K562 (cell line): ENCODE results near the gene DTYMK. TPM values are rescaled to one million over a fixed set of nuclear protein-coding genes. Genes with fewer than 3 reads are reported as not detected.

ENCODE experiments used
- ATAC-seq: fragments of 200-7000 bp; cut with Tn5 transposase; 3 replicates; pipeline ENCODE4 v1.9.1; 2020; ENCODE audit warnings: moderate library complexity
- BruUV-seq: library from RNA; stranded (reverse); fragments of 400-500 nt; replicated peaks from 2 replicates; lab custom pipeline; 2021; lab: Mats Ljungman, UMichigan
- CTCF ChIA-PET: fragments of 300-600 bp; formaldehyde crosslinking; extraction: SDS; loops from one replicate; lab custom pipeline; 2021; ENCODE audit warnings: low intra/inter-chr PET ratio; lab: Yijun Ruan, JAX
- POLR2A ChIA-PET: fragments of 300-600, 350-650 bp; sonication (Branson Sonifier 250); formaldehyde crosslinking; extraction: SDS; loops from one replicate; lab custom pipeline; 2021; ENCODE audit warnings: antibody characterized with exemption, inconsistent platforms; lab: Yijun Ruan, JAX
- DNase-seq, 4 experiments: peaks; one replicate each; pipeline versions ENCODE4 v3.0.0 to v3.0.0-alpha.2; 2011 to 2018; ENCODE audit warnings: low spot score in 3 of 4, mixed read lengths in 3 of 4; ENCODE audit errors: extremely low read depth in 1 of 4
- FAIRE-seq: peaks from 2 replicates; lab custom pipeline; 2011; peaks lifted over from hg19 to GRCh38; lab: Jason Lieb, UNC
- H2AFZ ChIP-seq: 2 replicates; pipeline ENCODE4 v1.6.0; 2011; ENCODE audit warnings: low read depth, low read length, control low read depth, inconsistent platforms
- H3K27ac ChIP-seq: fragments of 200-600 bp; 3 replicates; pipeline ENCODE4 v1.8.0; 2011; ENCODE audit warnings: low read depth, mild to moderate bottlenecking, control low read depth, inconsistent platforms, low read length, moderate library complexity, mixed read lengths; ENCODE audit errors: extremely low read depth
- H3K27me3 ChIP-seq, 2 experiments: fragments of 300-600 bp in 1 of 2; 2 replicates in 1 of 2; 3 replicates in 1 of 2; pipeline versions ENCODE4 v1.6.0 to v1.8.0; 2011; ENCODE audit warnings: inconsistent platforms in 2 of 2, low read length in 2 of 2, mild to moderate bottlenecking in 1 of 2, mixed read lengths in 1 of 2, moderate library complexity in 1 of 2; ENCODE audit not compliant: control insufficient read depth in 2 of 2, insufficient read depth in 2 of 2
- H3K36me3 ChIP-seq: fragments of 300-600 bp; 3 replicates; pipeline ENCODE4 v1.8.0; 2011; ENCODE audit warnings: mild to moderate bottlenecking, low read length, inconsistent platforms; ENCODE audit not compliant: control insufficient read depth, insufficient read depth
- H3K4me1 ChIP-seq, 2 experiments: fragments of 200-600 bp in 1 of 2; replicated peaks in 1 of 2; 2 replicates in 1 of 2; 3 replicates in 1 of 2; pipeline versions ENCODE4 v1.5.1 to v1.8.0; 2011; ENCODE audit warnings: inconsistent platforms in 2 of 2, low read length in 2 of 2, mild to moderate bottlenecking in 1 of 2, mixed read lengths in 1 of 2, moderate library complexity in 1 of 2; ENCODE audit not compliant: control insufficient read depth in 2 of 2, insufficient read depth in 2 of 2
- H3K4me2 ChIP-seq: 2 replicates; pipeline ENCODE4 v1.6.1; 2011; ENCODE audit warnings: low read length, control low read depth, inconsistent platforms, mixed read lengths; ENCODE audit not compliant: insufficient read depth
- H3K4me3 ChIP-seq: fragments of 200-600 bp; sonication (generic), shearing (Covaris generic); 2 replicates; pipeline ENCODE4 v1.5.1; 2016; ENCODE audit warnings: control low read depth, inconsistent platforms
- H3K79me2 ChIP-seq: fragments of 200-600 bp; 3 replicates; pipeline ENCODE4 v1.8.0; 2011; ENCODE audit warnings: low read length, inconsistent platforms; ENCODE audit not compliant: control insufficient read depth, insufficient read depth
- H3K9ac ChIP-seq, 2 experiments: 2 replicates each; pipeline versions ENCODE4 v1.6.0 to v1.6.1; 2011; ENCODE audit warnings: low read depth in 2 of 2, low read length in 2 of 2, control low read depth in 1 of 2, inconsistent platforms in 1 of 2, mild to moderate bottlenecking in 1 of 2, mixed read lengths in 1 of 2; ENCODE audit not compliant: insufficient read depth in 1 of 2
- H3K9me1 ChIP-seq: one replicate; pipeline ENCODE4 v1.6.0; 2011; ENCODE audit warnings: inconsistent platforms, mild to moderate bottlenecking, low read length, moderate library complexity; ENCODE audit not compliant: control insufficient read depth, insufficient read depth
- H3K9me3 ChIP-seq: replicated peaks from 2 replicates; pipeline ENCODE4 v1.5.1; 2011; ENCODE audit warnings: low read depth, low read length, inconsistent platforms; ENCODE audit not compliant: control insufficient read depth, insufficient read depth
- H4K20me1 ChIP-seq: replicated peaks from 2 replicates; pipeline ENCODE4 v1.6.1; 2011; ENCODE audit warnings: low read length, inconsistent platforms, mixed read lengths; ENCODE audit not compliant: control insufficient read depth, insufficient read depth
- CBFA2T2 ChIP-seq: fragments of 450-650 bp; conservative IDR thresholded peaks from 2 replicates; pipeline ENCODE4 v1.6.1; 2017; ENCODE audit warnings: mild to moderate bottlenecking
- CBFA2T3 ChIP-seq: fragments of 450-650 bp; IDR thresholded peaks from 2 replicates; pipeline ENCODE4 v1.6.1; 2017
- DACH1 ChIP-seq: fragments of 450-650 bp; IDR thresholded peaks from 2 replicates; pipeline ENCODE4 v1.6.1; 2018; ENCODE audit not compliant: partially characterized antibody
- E2F8 ChIP-seq: fragments of 450-650 bp; IDR thresholded peaks from 2 replicates; pipeline ENCODE4 v1.7.1; 2018; ENCODE audit warnings: mild to moderate bottlenecking, low read depth; ENCODE audit not compliant: partially characterized antibody
- ETV5 ChIP-seq: sonication (generic); formaldehyde crosslinking; IDR thresholded peaks from 2 replicates; pipeline ENCODE4 v1.4.0; 2020; ENCODE audit warnings: low read depth, mild to moderate bottlenecking, missing genetic modification reagents
- FOS ChIP-seq: IDR thresholded peaks from 3 replicates; pipeline ENCODE4 v1.6.1; 2011; ENCODE audit not compliant: insufficient read length; ENCODE audit errors: extremely low read depth
- HMGXB4 ChIP-seq: sonication (generic); formaldehyde crosslinking; IDR thresholded peaks from 2 replicates; pipeline ENCODE4 v1.8.1; 2023; ENCODE audit warnings: mild to moderate bottlenecking, missing genetic modification reagents
- MCM5 ChIP-seq: fragments of 450-650 bp; IDR thresholded peaks from 2 replicates; pipeline ENCODE4 v1.6.1; 2016; ENCODE audit warnings: low read depth
- MYBL2 ChIP-seq, 2 experiments: fragments of 450-650 bp in 1 of 2; sonication (generic) in 1 of 2; formaldehyde crosslinking in 1 of 2; IDR thresholded peaks; 2 replicates each; pipeline versions ENCODE4 v1.6.1 to v1.8.1; 2017 to 2022; ENCODE audit warnings: borderline replicate concordance in 1 of 2, inconsistent platforms in 1 of 2, low read depth in 1 of 2, mild to moderate bottlenecking in 1 of 2, missing genetic modification reagents in 1 of 2, moderate library complexity in 1 of 2
- POU5F1 ChIP-seq: fragments of 150-350 bp; IDR thresholded peaks from 2 replicates; pipeline ENCODE4 v1.6.1; 2014; ENCODE audit warnings: borderline replicate concordance, low read length, low read depth, mild to moderate bottlenecking; ENCODE audit not compliant: partially characterized antibody
- TRIM24 ChIP-seq, 2 experiments: fragments of 450-650 bp; IDR thresholded peaks; 2 replicates each; pipeline ENCODE4 v1.6.1; 2016
- ZNF586 ChIP-seq: fragments of 450-650 bp; formaldehyde crosslinking; conservative IDR thresholded peaks from 2 replicates; pipeline ENCODE4 v1.4.0; 2020; ENCODE audit warnings: mild to moderate bottlenecking, moderate library complexity
- ZNF740 ChIP-seq, 3 experiments: fragments of 200-800 bp in 1 of 3; sonication (Bioruptor generic) in 1 of 3; sonication (generic) in 1 of 3; formaldehyde crosslinking in 1 of 3; IDR thresholded peaks; 2 replicates each; pipeline versions ENCODE4 v1.6.1 to v1.8.0; 2016 to 2022; ENCODE audit warnings: mild to moderate bottlenecking in 2 of 3, missing compliant biosample characterization in 2 of 3, missing genetic modification characterization in 2 of 3, missing genetic modification reagents in 1 of 3
- ZSCAN32 ChIP-seq: fragments of 450-650 bp; formaldehyde crosslinking; IDR thresholded peaks from 2 replicates; pipeline ENCODE4 v1.4.0; 2020; ENCODE audit warnings: mild to moderate bottlenecking, moderate library complexity
- WGBS: fragments of 100-300 bp; shearing (Covaris generic); methylation state at CpG from one replicate; pipeline ENCODE4 v1.1.6; 2016; ENCODE audit warnings: low coverage, mixed read lengths; ENCODE audit not compliant: insufficient coverage; ENCODE audit errors: missing lambda C conversion rate; 5-methylcytosine and 5-hydroxymethylcytosine counted together
- in situ Hi-C: fragments of 300-500 bp; cut with MboI; formaldehyde crosslinking; loops from 4 replicates; pipeline ENCODE4 v1.15.0; 2018; ENCODE audit warnings: inconsistent platforms, mixed read lengths
- intact Hi-C: fragments of 100-400 bp; cut with micrococcal nuclease; formaldehyde crosslinking; loops from 2 replicates; pipeline ENCODE4 v1.14.2; 2022
- polyA plus RNA-seq, 8 experiments: library from polyadenylated mRNA; depleted of rRNA in 4 of 8; stranded (reverse) in 5 of 8; unstranded in 3 of 8; fragments of >200 nt; fragmentation: Nextera tagmentation in 2 of 8; fragmentation: Illumina TruSeq in 1 of 8; extraction: Ambion mirVana in 2 of 8; extraction: Trizol in 1 of 8; gene quantifications; 2 replicates each; pipeline versions ENCODE4 v1.2.1 to v1.2.3, GENCODE V29; 2011 to 2014; ENCODE audit warnings: inconsistent platforms in 1 of 8, missing spikeins in 1 of 8
- total RNA-seq, 7 experiments: library from RNA; depleted of rRNA in 6 of 7; stranded (reverse); fragments of >200 nt in 6 of 7; fragmentation: Illumina TruSeq in 2 of 7; extraction: Trizol in 2 of 7; gene quantifications; 2 replicates each; pipeline versions ENCODE4 v1.2.1 to v1.2.3, GENCODE V29; 2011 to 2021; ENCODE audit warnings: low replicate concordance in 1 of 7

Gene DTYMK
- total and polyA plus RNA-seq, 9 of the 15 experiments (the other 6 are each of a cell fraction or from before 2014, with no cell fraction given), result 8.2 to 85.0 (median 47.9) TPM

GRCh38 chr2:241635756-241636155 lies 50.9 kb downstream of the DTYMK start:
- intact Hi-C loops (no loop called here), in situ Hi-C loops (no loop called here)
- WGBS, result 3% methylated on average over 4 of the region's 6 CpGs
- FAIRE-seq (peak; percentile 57), DNase-seq (peak in 2 of 4 experiments; percentile 15 to 31), ATAC-seq (peak; percentile 20; the same call in 2 of the 3 replicates)
- H3K4me1 ChIP-seq, result peaks cover 7 to 16% of the 10 kb centered on the region in 2 experiments; a peak in 3 of 5 replicates
- ChIA-PET POLR2A (interaction anchor here (1.1 kb wide), 1 partner anchor 22 kb away, joined by 3 read pairs; no protein-coding TSS in a partner anchor), CTCF (no interaction called here)
- H3K9me3 ChIP-seq, result no peaks in the 10 kb centered on the region; the same call in 1 of the 2 replicates
- H2AFZ ChIP-seq, result peak overlapping the region; percentile 74
- peaks cover 59% of the 10 kb centered on the region; the same call in 2 of the 3 replicates for H3K36me3 ChIP-seq
- peak overlapping the region; percentile 87 for H3K4me3 ChIP-seq
- peaks cover 84% of the 10 kb centered on the region for H3K79me2 ChIP-seq
- peak overlapping the region; percentile 79 for H3K27ac ChIP-seq
- H4K20me1 ChIP-seq, result no peaks in the 10 kb centered on the region
- TSS peak; percentile 48 for BruUV-seq
- H3K4me2 ChIP-seq, result peak overlapping the region; percentile 89
- H3K9me1 ChIP-seq, result no peaks in the 10 kb centered on the region
- peak overlapping the region; percentile 81 to 88 for H3K9ac ChIP-seq
- H3K27me3 ChIP-seq, result no peaks in the 10 kb centered on the region
- TF ChIP-seq MYBL2 (IDR thresholded peaks at IDR 0.05; ENCODE audit: low read depth) (0 out of 2 replicates have a peak, but pooled peaks have one; percentile 31), MYBL2 (CRISPR knock-in tag; IDR thresholded peaks at IDR 0.05; ENCODE audit: borderline replicate concordance) (no peak), E2F8 (no peak), FOS (no peak), ZNF740 (CRISPR knock-in tag; IDR thresholded peaks at IDR 0.05) (peak; percentile 64; the same call in 1 of the 2 replicates), ZNF740 (tag; IDR thresholded peaks at IDR 0.05) (no peak), MCM5 (no peak), CBFA2T2 (no peak), DACH1 (no peak), ETV5 (CRISPR knock-in tag) (no peak), CBFA2T3 (no peak), TRIM24 (IDR thresholded peaks at IDR 0.05) (no peak), ZNF586 (CRISPR knock-in tag) (no peak), ZSCAN32 (CRISPR knock-in tag) (no peak), HMGXB4 (CRISPR knock-in tag) (no peak), POU5F1 (no peak)
